Psoas muscle (tissue), 8 donors: Measurements from ENCODE around the gene BAIAP3. TPM values are rescaled to one million over a fixed set of nuclear protein-coding genes. Genes with fewer than 3 reads are reported as not detected.

Experiments
- ATAC-seq, 4 donors: fragments of 200-7000 bp; cut with Tn5 transposase; one replicate each; pipeline ENCODE4 v1.9.1; 2020; ENCODE audit warnings: moderate library complexity in 3 of 4, mild to moderate bottlenecking in 2 of 4
- DNase-seq, 2 donors: peaks; one replicate each; pipeline ENCODE4 v3.0.0-alpha.2; 2020
- H3K27ac ChIP-seq: fragments of 200-600 bp; one replicate; pipeline ENCODE4 v1.8.0; 2022
- H3K27me3 ChIP-seq, 3 donors: fragments of 200-600 bp in 1 of 3; one replicate each; pipeline versions ENCODE4 v1.6.1 to v1.8.0; 2013 to 2022; ENCODE audit warnings: low read length in 2 of 3, mild to moderate bottlenecking in 2 of 3, moderate library complexity in 1 of 3; ENCODE audit not compliant: insufficient read depth in 3 of 3
- H3K36me3 ChIP-seq, 2 donors: fragments of 200-600 bp in 1 of 2; one replicate each; pipeline versions ENCODE4 v1.6.1 to v1.8.0; 2013 to 2022; ENCODE audit warnings: low read depth in 1 of 2, mild to moderate bottlenecking in 1 of 2, moderate library complexity in 1 of 2; ENCODE audit not compliant: insufficient read depth in 1 of 2
- H3K4me1 ChIP-seq: fragments of 200-600 bp; one replicate; pipeline ENCODE4 v1.8.0; 2022
- H3K4me3 ChIP-seq: fragments of 200-600 bp; one replicate; pipeline ENCODE4 v1.8.0; 2022; ENCODE audit warnings: mild to moderate bottlenecking
- H3K9me3 ChIP-seq: fragments of 200-600 bp; one replicate; pipeline ENCODE4 v1.8.0; 2022
- CTCF ChIP-seq: fragments of 200-600 bp; IDR thresholded peaks from one replicate; pipeline ENCODE4 v1.8.0; 2022; ENCODE audit warnings: antibody characterized with exemption
- WGBS, 3 donors: extraction: QIAGEN DNeasy Blood & Tissue Kit; methylation state at CpG; one replicate each; pipeline versions ENCODE4 v1.1.6 to v1.1.7; 2013; 5-methylcytosine and 5-hydroxymethylcytosine counted together
- intact Hi-C, 2 donors: fragments of 100-400 bp; cut with DNase I; formaldehyde crosslinking; loops; one replicate each; pipeline versions ENCODE4 v1.11.0 to v1.14.2; 2022
- polyA plus RNA-seq, 3 donors: library from polyadenylated mRNA; stranded (reverse); fragments of 200-250 nt; gene quantifications; one replicate each; pipeline ENCODE4 v1.2.3, GENCODE V29; 2013
- total RNA-seq, 4 donors: library from RNA; stranded (reverse); fragmentation: NEBNext Ultra II Directional in 2 of 4; extraction: Animal tissue kit (Norgen Biotek cat#: 25700) in 2 of 4; gene quantifications; one replicate each; pipeline versions ENCODE4 v1.2.1 to v1.2.4, GENCODE V29; 2021 to 2023
- donor health status: healthy with polysubstance abuse.
- donor health status: DM: no; HTN: no; CAD: no; lungs with moderate emphysema.
- donor health status: Bipolar disorder and iron deficiency.
- donor health status: healthy.
- donor health status: DM: yes; HTN: yes; CAD: no.
- donor health status: DM: no; HTN: no; CAD: no.
- donor health status: DM: no; HTN: no; CAD: no.
- donor health status: DM: yes; HTN: yes; CAD: no.

BAIAP3 gene
- total and polyA plus RNA-seq, 7 donors: 0.38 to 3.5 (median 1.1) TPM

DNA sequence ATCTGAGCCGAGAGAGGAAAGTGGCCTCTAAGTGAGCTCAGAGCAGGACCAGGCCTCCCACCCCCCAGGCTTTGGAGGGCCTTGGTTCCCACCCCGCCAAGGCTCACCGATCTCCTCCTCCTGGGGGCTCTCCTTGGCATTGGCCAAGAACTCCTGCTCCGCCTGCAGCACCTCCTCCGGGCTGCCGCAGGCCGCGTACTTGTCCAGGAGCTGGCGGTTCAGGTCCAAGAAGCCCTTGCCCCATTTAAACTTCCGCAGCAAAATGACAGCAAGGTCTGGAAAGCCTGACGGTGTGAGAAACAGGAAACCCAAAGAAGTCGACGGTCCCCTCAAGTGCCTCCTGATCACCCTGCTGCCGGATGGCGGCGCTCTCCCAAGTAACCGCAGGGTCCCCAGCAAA lies 16.5 kb downstream of the BAIAP3 start:
- H3K27me3 ChIP-seq: no peaks in the 10 kb centered on the region
- no peak overlapping the region for H3K27ac ChIP-seq
- DNase-seq (no peak), ATAC-seq (no peak)
- H3K4me1 ChIP-seq: peaks cover 26% of the 10 kb centered on the region
- H3K9me3 ChIP-seq: no peaks in the 10 kb centered on the region
- intact Hi-C loops: no loop called here
- 92 to 94% (median 93%) methylated on average over 16 to 17 of the region's 17 CpGs for WGBS, 3 donors
- no peak overlapping the region for H3K4me3 ChIP-seq
- no peak for TF ChIP-seq CTCF
- peaks cover 0 to 31% of the 10 kb centered on the region in 2 donors for H3K36me3 ChIP-seq

DNA sequence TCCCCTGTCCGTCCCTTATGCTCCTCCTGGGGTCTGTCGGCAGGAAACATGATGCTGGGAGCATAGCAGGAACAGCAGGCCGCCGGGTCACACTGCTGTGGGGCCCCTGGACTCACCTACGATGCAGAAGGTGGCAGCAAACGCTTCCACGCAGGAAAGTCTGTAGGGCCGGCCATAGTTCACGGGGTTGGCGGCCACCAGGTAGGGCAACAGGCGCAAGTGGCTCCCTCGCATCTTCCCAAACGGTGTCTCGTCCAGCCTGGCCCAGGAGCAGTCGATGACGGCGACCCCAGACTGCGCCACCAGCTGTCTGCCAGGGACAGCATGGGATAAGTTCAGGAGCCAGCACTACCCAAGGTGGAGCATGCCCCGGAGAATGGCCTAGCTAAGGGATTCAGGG lies 17.2 kb downstream of the BAIAP3 start:
- H3K27ac ChIP-seq: peak overlapping the region; percentile 80
- no peak for TF ChIP-seq CTCF
- no peaks in the 10 kb centered on the region for H3K27me3 ChIP-seq
- DNase-seq: no peak
- no peaks in the 10 kb centered on the region for H3K9me3 ChIP-seq
- H3K4me1 ChIP-seq: peaks cover 26% of the 10 kb centered on the region
- peaks cover 0 to 31% of the 10 kb centered on the region in 2 donors for H3K36me3 ChIP-seq
- WGBS, 3 donors: 76 to 84% (median 76%) methylated on average over 19 of the region's 19 CpGs
- peak overlapping the region; percentile 87 for H3K4me3 ChIP-seq
- ATAC-seq: no peak
- intact Hi-C loops: no loop called here

- WGBS, 3 donors: 1% methylated on average over 20 to 35 of the region's 35 CpGs
- H3K4me1 ChIP-seq: peaks cover 26% of the 10 kb centered on the region
- intact Hi-C loops: no loop called here
- peak overlapping the region; percentile 87 for H3K4me3 ChIP-seq
- no peaks in the 10 kb centered on the region for H3K27me3 ChIP-seq
- DNase-seq: no peak
- peak overlapping the region; percentile 80 for H3K27ac ChIP-seq
- peaks cover 0 to 31% of the 10 kb centered on the region in 2 donors for H3K36me3 ChIP-seq
- no peaks in the 10 kb centered on the region for H3K9me3 ChIP-seq
- peak in 3 of 4 donors; percentile 1 to 11 (median 1) for ATAC-seq
- TF ChIP-seq CTCF: no peak
Observed at GRCh38 chr16:1351215-1351581, 17.8 kb downstream of the BAIAP3 start.

GRCh38 chr16:1351582-1352362 lies 18.3 kb downstream of the BAIAP3 start, which contains the start of the genes GNPTG and TSR3:
Gene GNPTG, plus strand, starts transcription at chr16:1351931. Its CDS starts 35 bp downstream, at chr16:1351966.
Gene TSR3, minus strand, starts transcription at chr16:1351878. Its CDS starts 74 bp downstream, at chr16:1351804.
- DNase-seq: peak; percentile 89 to 93
- H3K27ac ChIP-seq: peak within 1 kb of the TSS; percentile 80
- intact Hi-C loops: no loop called here
- TF ChIP-seq CTCF: no peak
- no peaks in the 10 kb centered on the region for H3K27me3 ChIP-seq
- ATAC-seq: peak; percentile 74 to 85 (median 82)
- WGBS, 3 donors: 1% methylated on average over 49 to 98 of the region's 98 CpGs
- no peaks in the 10 kb centered on the region for H3K9me3 ChIP-seq
- peaks cover 26% of the 10 kb centered on the region for H3K4me1 ChIP-seq
- peak within 1 kb of the TSS; percentile 87 for H3K4me3 ChIP-seq
- H3K36me3 ChIP-seq: peaks cover 0 to 31% of the 10 kb centered on the region in 2 donors
